Mucosa of descending colon (tissue), 3 donors: ENCODE data around the gene OVOL3. TPM values are rescaled to one million over a fixed set of nuclear protein-coding genes. Genes with fewer than 3 reads are reported as not detected.

Source experiments
- ATAC-seq: fragments of 200-7000 bp; cut with Tn5 transposase; one replicate; pipeline ENCODE4 v1.9.1; 2020; ENCODE audit warnings: mild to moderate bottlenecking, moderate library complexity
- DNase-seq, 3 donors: peaks; one replicate each; pipeline ENCODE4 v3.0.0-alpha.2; 2020
- H3K36me3 ChIP-seq: fragments of 200-600 bp; one replicate; pipeline ENCODE4 v1.8.0; 2021; ENCODE audit warnings: low read depth, mild to moderate bottlenecking
- H3K4me1 ChIP-seq: fragments of 200-600 bp; one replicate; pipeline ENCODE4 v1.8.0; 2021; ENCODE audit warnings: low read depth, mild to moderate bottlenecking
- H3K4me3 ChIP-seq: fragments of 200-600 bp; one replicate; pipeline ENCODE4 v1.8.0; 2021; ENCODE audit warnings: mild to moderate bottlenecking
- H3K9me3 ChIP-seq: fragments of 200-600 bp; one replicate; pipeline ENCODE4 v1.8.0; 2021; ENCODE audit warnings: mild to moderate bottlenecking
- CTCF ChIP-seq: fragments of 200-600 bp; IDR thresholded peaks from one replicate; pipeline ENCODE4 v1.8.0; 2022; ENCODE audit warnings: antibody characterized with exemption, mild to moderate bottlenecking
- intact Hi-C, 2 donors: fragments of 100-400 bp; cut with DNase I in 1 of 2; cut with micrococcal nuclease in 1 of 2; formaldehyde crosslinking; loops; one replicate each; pipeline versions ENCODE4 v1.11.0 to v1.11.1; 2022; cut with DNase I, micrococcal nuclease
- total RNA-seq, 3 donors: library from RNA; stranded (reverse); fragmentation: NEBNext Ultra II Directional in 2 of 3; extraction: Animal tissue kit (Norgen Biotek cat#: 25700) in 2 of 3; gene quantifications; one replicate each; pipeline versions ENCODE4 v1.2.1 to v1.2.4, GENCODE V29; 2021 to 2023
- donor health status: DM: no; HTN: no; CAD: no; lungs with moderate emphysema.
- donor health status: DM: no; HTN: no; CAD: no.
- donor health status: DM: no; HTN: yes; CAD: no.

The OVOL3 gene
- total RNA-seq, 3 donors from 2014 or later = not detected

DNA sequence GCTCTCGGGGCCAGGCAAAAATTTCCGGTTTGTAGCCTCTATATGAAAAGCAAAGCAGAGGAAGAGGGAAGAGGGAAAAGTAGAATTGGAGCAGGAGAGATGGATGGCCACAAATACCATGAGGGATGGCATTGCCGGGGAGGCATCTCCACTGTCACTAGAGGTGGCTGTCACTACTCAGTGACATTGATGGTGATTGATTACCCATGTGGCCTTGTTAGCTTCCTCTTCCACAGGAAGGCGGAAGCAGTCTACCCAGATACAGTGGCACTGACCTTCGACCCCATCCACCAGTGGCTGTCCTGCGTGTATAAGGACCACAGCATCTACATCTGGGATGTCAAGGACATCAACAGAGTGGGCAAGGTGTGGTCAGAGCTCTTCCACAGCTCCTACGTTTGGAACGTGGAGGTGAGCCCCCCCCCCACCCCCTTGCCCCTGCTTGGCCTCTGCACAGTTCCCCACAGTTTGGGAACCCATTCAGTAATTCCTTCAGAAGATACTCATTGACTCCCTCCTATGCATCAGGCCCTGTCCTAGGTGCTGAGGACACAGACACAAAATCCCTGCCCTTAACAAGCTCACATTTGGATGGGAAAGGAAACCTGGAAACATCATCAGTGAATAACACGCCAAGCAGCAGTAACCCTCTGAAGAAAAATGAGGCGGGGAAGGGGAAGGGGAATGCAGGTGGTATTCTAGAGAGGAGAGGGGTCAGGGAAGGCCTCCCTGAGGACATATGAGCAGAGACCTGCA, 37.6 kb upstream of the OVOL3 start:
- no peaks in the 10 kb centered on the region for H3K9me3 ChIP-seq
- H3K36me3 ChIP-seq = no peaks in the 10 kb centered on the region
- H3K4me3 ChIP-seq = no peak overlapping the region
- intact Hi-C loops = no loop called here
- ATAC-seq (peak; percentile 37), DNase-seq (no peak)
- H3K4me1 ChIP-seq = no peaks in the 10 kb centered on the region
- TF ChIP-seq CTCF = no peak

DNA sequence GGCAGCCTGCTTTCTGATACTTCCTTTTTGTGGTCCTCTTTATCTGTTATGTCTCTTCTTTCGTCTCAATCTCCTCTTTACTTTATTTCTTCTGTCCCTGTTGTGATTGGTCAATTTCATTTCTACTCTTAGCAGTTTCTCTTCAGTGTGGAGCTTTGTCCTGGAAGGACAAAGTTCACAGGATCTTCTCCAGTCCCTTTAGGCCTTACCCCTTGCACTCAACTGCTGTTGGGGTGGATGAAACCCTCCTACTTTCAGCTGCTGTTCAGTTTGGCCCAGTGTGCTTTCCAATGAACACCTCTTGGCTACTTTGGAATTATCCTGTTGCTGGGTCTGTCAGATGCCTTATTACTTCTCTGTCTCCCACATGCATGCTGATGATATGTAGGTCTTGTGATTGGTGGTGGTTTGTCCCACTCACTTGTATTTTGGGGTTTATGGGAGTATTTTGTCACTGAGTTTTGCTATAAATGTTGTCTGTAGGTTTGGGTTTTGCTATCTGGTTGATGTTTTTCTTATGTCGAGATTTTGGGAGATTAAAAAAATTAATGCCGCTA, 31.5 kb upstream of the OVOL3 start:
- ATAC-seq (no peak), DNase-seq (no peak)
- intact Hi-C loops = no loop called here
- no peaks in the 10 kb centered on the region for H3K4me1 ChIP-seq
- H3K36me3 ChIP-seq = no peaks in the 10 kb centered on the region
- TF ChIP-seq CTCF = no peak
- no peak overlapping the region for H3K4me3 ChIP-seq
- no peaks in the 10 kb centered on the region for H3K9me3 ChIP-seq

GRCh38 chr19:36081385-36081784, 29.6 kb upstream of the OVOL3 start:
- ATAC-seq = no peak

DNA sequence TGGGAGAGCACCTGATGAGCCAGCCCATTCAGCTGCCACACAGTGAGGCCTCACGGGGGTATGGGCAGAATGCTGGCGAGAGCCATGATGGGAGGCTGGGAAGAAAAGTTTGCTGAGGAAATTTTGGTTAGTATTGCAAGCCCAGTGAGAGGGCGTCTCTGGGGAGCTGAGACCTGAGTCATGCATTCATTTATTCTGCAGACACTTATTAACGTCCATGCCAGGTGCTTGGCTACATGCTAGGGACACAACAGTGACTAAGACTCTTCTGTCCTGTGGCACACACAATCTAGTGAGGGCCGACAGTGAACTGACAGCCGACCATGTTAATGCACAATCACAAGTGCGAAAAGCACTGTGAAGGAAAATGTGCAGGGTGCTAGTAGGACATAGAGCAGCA, 29.0 kb upstream of the OVOL3 start:
- DNase-seq (no peak), ATAC-seq (no peak)
- TF ChIP-seq CTCF = no peak
- Histone ChIP-seq H3K4me1 (no peaks in the 10 kb centered on the region), H3K36me3 (no peaks in the 10 kb centered on the region), H3K4me3 (no peak overlapping the region), H3K9me3 (no peaks in the 10 kb centered on the region)
- intact Hi-C loops = no loop called here

More at GRCh38 chr19:36081385-36081784, 29.6 kb upstream of the OVOL3 start:
- no peak for TF ChIP-seq CTCF
- no peak overlapping the region for H3K4me3 ChIP-seq
- DNase-seq = no peak
- H3K36me3 ChIP-seq = no peaks in the 10 kb centered on the region
- no peaks in the 10 kb centered on the region for H3K9me3 ChIP-seq
- no peaks in the 10 kb centered on the region for H3K4me1 ChIP-seq
- intact Hi-C loops = no loop called here

DNA sequence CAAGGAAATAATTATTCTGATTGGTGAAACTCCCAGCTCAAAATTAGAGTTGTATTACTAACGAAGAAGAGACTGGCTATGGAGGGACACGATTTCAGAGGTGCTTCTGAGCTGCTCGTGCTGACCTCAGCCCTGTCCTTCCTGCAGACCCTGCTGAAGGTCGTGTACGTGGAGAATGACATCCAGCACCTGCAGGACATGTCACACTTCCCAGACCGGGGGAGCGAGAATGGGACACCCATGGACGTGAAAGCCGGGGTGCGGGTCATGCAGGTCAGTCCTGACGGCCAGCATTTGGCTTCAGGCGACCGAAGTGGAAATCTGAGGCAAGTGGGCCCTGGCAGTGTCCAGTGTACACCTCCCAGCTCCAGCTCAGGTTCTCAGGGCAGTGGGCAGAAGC, 28.0 kb upstream of the OVOL3 start:
- TF ChIP-seq CTCF = no peak
- intact Hi-C loops = no loop called here
- DNase-seq = no peak
- Histone ChIP-seq H3K9me3 (no peaks in the 10 kb centered on the region), H3K4me3 (no peak overlapping the region), H3K4me1 (no peaks in the 10 kb centered on the region), H3K36me3 (no peaks in the 10 kb centered on the region)
- no peak for ATAC-seq
